Heart left ventricle (tissue), 13 donors: ENCODE results near the gene SLC17A8.

Experiments used
- POLR2A ChIP-seq, 2 donors: fragments of 450-650 bp; IDR thresholded peaks; one replicate each; pipeline ENCODE4 v1.6.1; 2017; ENCODE audit warnings: antibody characterized with exemption in 2 of 2, mild to moderate bottlenecking in 2 of 2, moderate library complexity in 2 of 2
- TF ChIP-seq, protein P1 (sequence below), 12 donors: fragments of 200-600 bp; sonication (generic) in 4 of 12; IDR thresholded peaks; one replicate each; pipeline versions ENCODE4 v1.5.0 to v1.8.0; 2018 to 2022; ENCODE audit warnings: antibody characterized with exemption in 12 of 12, mild to moderate bottlenecking in 5 of 12
- donor health status: ischemic (EF 13 %, LVEDD 7.1; RV severe dilation, severe dysfunction).
- donor health status: DM: no; HTN: yes; CAD: no.
- donor health status: DM: no; HTN: no; CAD: no.
- donor health status: ischemic (EF 25% LVEDD 6.9; RV normal size, moderate dysfunction).
- donor health status: ischemic (EF 25% LVEDD 5.7; RV mildly dilated, moderate dysfunction).
- donor health status: ischemic (EF 35%, LVEDD 5.7; RV mildly dilated, moderate dysfunction).
- donor health status: nonischemic (EF 11% LVEDD 7.7; RV severe dilation, severe dysfunction).
- donor health status: DM: yes; HTN: yes; CAD: no.
- donor health status: PGD.
- donor health status: ischemic (EF 29% LVEDD 5.4; RV normal size, mild dysfunction).
- donor health status: nonischemic (EF 23%, LVEDD 6.1; RV moderate dilation, normal function).

DNA sequence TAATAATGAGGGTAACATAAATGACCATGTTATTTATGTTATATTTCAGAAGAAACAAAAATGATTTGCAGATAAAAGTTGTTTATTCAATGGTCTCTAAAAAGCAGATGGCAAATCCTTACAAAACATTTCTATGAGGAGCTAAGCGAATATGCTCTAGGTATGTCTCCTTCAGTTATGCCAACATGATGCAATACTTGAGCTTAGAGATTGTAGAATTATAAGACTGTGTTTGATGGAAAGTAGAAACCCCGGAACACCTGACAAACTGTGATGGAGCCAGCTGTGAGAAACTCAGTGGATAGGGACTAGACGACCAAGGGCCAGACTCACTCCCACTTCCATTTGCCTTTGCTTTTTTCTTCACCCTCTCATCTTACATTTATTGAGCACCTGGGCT is 99.0 kb downstream of the SLC17A8 start:
- no peak for TF ChIP-seq POLR2A (IDR thresholded peaks at IDR 0.05)
- TF ChIP-seq, protein P1, sequence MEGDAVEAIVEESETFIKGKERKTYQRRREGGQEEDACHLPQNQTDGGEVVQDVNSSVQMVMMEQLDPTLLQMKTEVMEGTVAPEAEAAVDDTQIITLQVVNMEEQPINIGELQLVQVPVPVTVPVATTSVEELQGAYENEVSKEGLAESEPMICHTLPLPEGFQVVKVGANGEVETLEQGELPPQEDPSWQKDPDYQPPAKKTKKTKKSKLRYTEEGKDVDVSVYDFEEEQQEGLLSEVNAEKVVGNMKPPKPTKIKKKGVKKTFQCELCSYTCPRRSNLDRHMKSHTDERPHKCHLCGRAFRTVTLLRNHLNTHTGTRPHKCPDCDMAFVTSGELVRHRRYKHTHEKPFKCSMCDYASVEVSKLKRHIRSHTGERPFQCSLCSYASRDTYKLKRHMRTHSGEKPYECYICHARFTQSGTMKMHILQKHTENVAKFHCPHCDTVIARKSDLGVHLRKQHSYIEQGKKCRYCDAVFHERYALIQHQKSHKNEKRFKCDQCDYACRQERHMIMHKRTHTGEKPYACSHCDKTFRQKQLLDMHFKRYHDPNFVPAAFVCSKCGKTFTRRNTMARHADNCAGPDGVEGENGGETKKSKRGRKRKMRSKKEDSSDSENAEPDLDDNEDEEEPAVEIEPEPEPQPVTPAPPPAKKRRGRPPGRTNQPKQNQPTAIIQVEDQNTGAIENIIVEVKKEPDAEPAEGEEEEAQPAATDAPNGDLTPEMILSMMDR (IDR thresholded peaks at IDR 0.05), result no peak
